Endometrium (tissue), 2 donors: ENCODE measurements around the gene PNKD.

Source experiments
- FAIRE-seq: peaks from 2 replicates; lab custom pipeline; 2012; peaks lifted over from hg19 to GRCh38; lab: Jason Lieb, UNC
- donor health status: control.
- donor health status: control.

PNKD gene

GRCh38 chr2:218370410-218371063, 100.2 kb downstream of the PNKD start:
- FAIRE-seq, result no peak

GRCh38 chr2:218371983-218372350, 101.6 kb downstream of the PNKD start:
- FAIRE-seq, result no peak

- no peak for FAIRE-seq
These were observed 104.5 kb downstream of the PNKD start for GRCh38 chr2:218374795-218375194.

GRCh38 chr2:218375212-218375611, 104.9 kb downstream of the PNKD start:
- peak; percentile 91 for FAIRE-seq

GRCh38 chr2:218378053-218378452, 107.7 kb downstream of the PNKD start:
- no peak for FAIRE-seq

- no peak for FAIRE-seq
These were observed 111.6 kb downstream of the PNKD start, which contains the start of gene SLC11A1 for GRCh38 chr2:218381916-218382366. SLC11A1 (plus strand) TSS chr2:218382273; CDS start chr2:218382369, 96 bp downstream.

GRCh38 chr2:218382785-218383184, 112.5 kb downstream of the PNKD start:
- no peak for FAIRE-seq

- FAIRE-seq, result no peak
These were observed 113.7 kb downstream of the PNKD start for GRCh38 chr2:218383892-218384519.

GRCh38 chr2:218384975-218385374, 114.7 kb downstream of the PNKD start:
- no peak for FAIRE-seq

- no peak for FAIRE-seq
These were observed 116.4 kb downstream of the PNKD start for GRCh38 chr2:218386505-218387368.

GRCh38 chr2:218387369-218388194, 117.3 kb downstream of the PNKD start:
- no peak for FAIRE-seq

- no peak for FAIRE-seq
These were observed 119.2 kb downstream of the PNKD start for GRCh38 chr2:218389333-218390150.

- no peak for FAIRE-seq
These were observed 120.9 kb downstream of the PNKD start for GRCh38 chr2:218391202-218391601.

- no peak for FAIRE-seq
These were observed 122.1 kb downstream of the PNKD start for GRCh38 chr2:218392459-218392858.

- no peak for FAIRE-seq
These were observed 122.7 kb downstream of the PNKD start for GRCh38 chr2:218392891-218393462.

- FAIRE-seq, result no peak
These were observed 123.5 kb downstream of the PNKD start for GRCh38 chr2:218393750-218394290.

- FAIRE-seq, result no peak
These were observed 124.2 kb downstream of the PNKD start for GRCh38 chr2:218394298-218395089.

GRCh38 chr2:218395090-218395444, 124.7 kb downstream of the PNKD start:
- FAIRE-seq, result no peak

GRCh38 chr2:218395456-218395825, 125.1 kb downstream of the PNKD start:
- FAIRE-seq, result no peak
